ENCODE data around the gene KIF6.

DNA sequence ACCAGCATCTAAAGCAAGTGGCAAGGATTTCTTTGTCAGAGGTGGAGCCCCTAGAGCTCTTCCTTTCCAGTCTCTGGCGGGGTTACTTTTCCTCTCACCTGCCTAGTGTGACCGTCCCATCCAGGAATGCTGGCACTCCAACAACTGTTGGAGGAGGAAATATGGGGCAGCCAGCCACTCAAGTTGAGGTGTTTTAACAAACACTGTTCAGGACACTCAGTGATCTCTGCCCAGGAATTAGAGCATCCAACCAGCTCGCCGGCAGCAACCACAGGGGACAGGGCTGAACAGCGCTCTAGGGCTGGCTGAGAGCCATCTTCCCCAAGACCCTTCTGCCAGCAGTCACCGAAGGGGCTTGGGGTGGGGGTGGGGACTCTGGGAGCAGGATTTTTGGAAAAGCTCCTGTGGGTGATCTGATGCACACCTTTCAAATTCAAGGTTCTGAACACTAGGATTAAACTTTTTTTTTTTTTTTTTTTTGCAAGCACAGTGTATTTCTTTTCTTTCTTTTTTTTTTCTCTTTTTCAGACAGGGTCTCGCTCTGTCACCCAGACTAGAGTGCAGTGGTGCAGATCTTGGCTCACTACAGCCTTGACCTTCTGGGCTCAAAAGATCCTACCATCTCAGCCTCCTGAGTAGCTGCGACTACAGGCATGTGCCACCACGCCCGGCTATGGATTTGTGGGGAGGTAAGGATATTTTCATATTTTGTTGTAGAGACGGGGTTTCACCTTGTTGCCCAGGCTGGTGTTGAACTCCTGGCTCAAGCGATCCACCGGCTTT, 374.3 kb downstream of the KIF6 start:
- TF ChIP-seq, protein P1, sequence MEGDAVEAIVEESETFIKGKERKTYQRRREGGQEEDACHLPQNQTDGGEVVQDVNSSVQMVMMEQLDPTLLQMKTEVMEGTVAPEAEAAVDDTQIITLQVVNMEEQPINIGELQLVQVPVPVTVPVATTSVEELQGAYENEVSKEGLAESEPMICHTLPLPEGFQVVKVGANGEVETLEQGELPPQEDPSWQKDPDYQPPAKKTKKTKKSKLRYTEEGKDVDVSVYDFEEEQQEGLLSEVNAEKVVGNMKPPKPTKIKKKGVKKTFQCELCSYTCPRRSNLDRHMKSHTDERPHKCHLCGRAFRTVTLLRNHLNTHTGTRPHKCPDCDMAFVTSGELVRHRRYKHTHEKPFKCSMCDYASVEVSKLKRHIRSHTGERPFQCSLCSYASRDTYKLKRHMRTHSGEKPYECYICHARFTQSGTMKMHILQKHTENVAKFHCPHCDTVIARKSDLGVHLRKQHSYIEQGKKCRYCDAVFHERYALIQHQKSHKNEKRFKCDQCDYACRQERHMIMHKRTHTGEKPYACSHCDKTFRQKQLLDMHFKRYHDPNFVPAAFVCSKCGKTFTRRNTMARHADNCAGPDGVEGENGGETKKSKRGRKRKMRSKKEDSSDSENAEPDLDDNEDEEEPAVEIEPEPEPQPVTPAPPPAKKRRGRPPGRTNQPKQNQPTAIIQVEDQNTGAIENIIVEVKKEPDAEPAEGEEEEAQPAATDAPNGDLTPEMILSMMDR (IDR thresholded peaks at IDR 0.05; ENCODE audit: insufficient read depth, low read length), result no peak
- no peak for TF ChIP-seq POLR2AphosphoS5 (IDR thresholded peaks at IDR 0.05; ENCODE audit: low read depth)
